ENCODE results near the gene BDKRB2. TPM values are rescaled to one million over a fixed set of nuclear protein-coding genes. Genes with fewer than 3 reads are reported as not detected.

BDKRB2 gene
- total RNA-seq, 1 experiment from 2014 or later: 0.15 TPM

DNA sequence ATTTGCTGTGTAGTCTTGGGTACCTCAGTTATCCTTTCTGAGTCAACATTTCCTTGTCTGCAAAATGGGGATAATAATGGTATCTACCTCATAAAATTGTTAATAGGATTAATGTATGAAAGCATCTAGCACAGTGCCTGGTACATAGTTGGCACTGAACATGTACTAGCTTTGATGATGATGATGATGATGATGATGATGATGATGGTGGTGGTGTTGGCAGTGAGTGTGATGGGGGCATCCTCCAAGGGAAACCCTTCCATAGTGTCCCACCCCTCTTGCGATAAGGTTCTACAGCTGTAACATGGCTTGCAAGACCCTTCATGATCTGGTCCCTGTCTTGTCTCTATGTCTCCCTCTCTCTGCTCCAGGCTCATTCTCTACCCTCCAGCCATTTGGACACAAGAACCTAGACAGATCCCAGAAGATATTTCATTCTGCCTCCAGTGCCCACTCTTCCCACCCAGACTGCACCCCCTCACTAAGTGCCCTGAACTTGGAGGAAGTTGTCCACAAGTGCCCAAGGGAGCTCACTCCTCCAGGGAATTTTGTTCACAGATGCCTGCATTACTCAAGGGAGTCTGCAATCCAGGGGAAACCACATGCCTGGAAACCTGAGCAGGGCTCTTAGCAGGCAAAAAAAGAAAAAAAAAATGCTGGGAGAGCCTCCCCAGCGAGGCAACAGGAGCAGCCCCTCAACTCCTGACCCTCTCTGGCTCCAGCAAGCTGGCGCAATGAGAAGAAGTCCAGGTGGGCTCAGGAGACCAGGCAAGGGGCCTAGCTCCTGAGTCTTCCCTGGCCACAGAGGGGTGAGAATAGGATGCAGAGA lies 41.3 kb downstream of the BDKRB2 start:
- H3K36me3 Mint-ChIP-seq (ENCODE audit: insufficient read depth in 1 of 3, low read depth in 3 of 3): no peaks in the 10 kb centered on the region
- WGBS (ENCODE audit: extremely low coverage, insufficient read length, low lambda C conversion rate): no CpG with 5 or more reads among the region's 3 CpGs
- Histone ChIP-seq H3K9ac (ENCODE audit: extremely low read depth, insufficient read length, low read length) (no peak overlapping the region), H4K20me1 (ENCODE audit: control insufficient read depth, insufficient read depth, insufficient read length) (no peaks in the 10 kb centered on the region), H4K5ac (ENCODE audit: insufficient read length, low read depth, low read length) (no peak overlapping the region), H2AK5ac (ENCODE audit: insufficient read length, low read length) (no peak overlapping the region), H3K9me3 (ENCODE audit: control insufficient read depth, low read depth, low read length) (no peaks in the 10 kb centered on the region), H3K79me1 (ENCODE audit: insufficient read depth, low read depth, low read length, poor library complexity, severe bottlenecking) (no peaks in the 10 kb centered on the region), H3K18ac (ENCODE audit: insufficient read length, low read depth, low read length) (no peak overlapping the region), H3K4me2 (ENCODE audit: insufficient read depth, insufficient read length, low read length) (no peak overlapping the region), H3K14ac (ENCODE audit: insufficient read depth, low read length) (no peak overlapping the region), H3K27me3 (ENCODE audit: insufficient read depth, low read length) (no peaks in the 10 kb centered on the region), H2BK5ac (ENCODE audit: insufficient read length, low read length) (no peak overlapping the region), H2BK12ac (ENCODE audit: insufficient read length, low read depth, low read length) (no peak overlapping the region), H2BK15ac (ENCODE audit: low read depth, low read length) (no peak overlapping the region), H2BK20ac (ENCODE audit: low read depth, low read length, poor library complexity, severe bottlenecking) (no peak overlapping the region), H3T11ph (ENCODE audit: low read length) (no peak overlapping the region), H2BK120ac (ENCODE audit: low read depth, low read length, poor library complexity, severe bottlenecking) (no peak overlapping the region), H4K8ac (replicated peaks; ENCODE audit: insufficient read length, low read depth, low read length) (no peak overlapping the region), H3K79me2 (ENCODE audit: insufficient read depth, low read length) (no peaks in the 10 kb centered on the region), H3K4ac (ENCODE audit: low read depth, low read length) (no peak overlapping the region), H3K56ac (ENCODE audit: insufficient read length, low read depth, low read length) (no peak overlapping the region), H2AFZ (ENCODE audit: low read length) (no peak overlapping the region), H3K4me1 (ENCODE audit: insufficient read depth, low read length) (peaks cover 3% of the 10 kb centered on the region; the same call in 1 of the 2 replicates), H3K23me2 (ENCODE audit: insufficient read length, low read depth, low read length, poor library complexity, severe bottlenecking) (no peaks in the 10 kb centered on the region), H4K91ac (ENCODE audit: insufficient read length, low read depth, low read length) (no peak overlapping the region), H3K23ac (ENCODE audit: insufficient read length, low read depth, low read length) (no peak overlapping the region), H3K27ac (ENCODE audit: insufficient read length, low read depth, low read length) (no peak overlapping the region)
- peaks cover 6% of the 10 kb centered on the region for H3K27me3 Mint-ChIP-seq (ENCODE audit: low read depth)
- no peak overlapping the region for H3K27ac Mint-ChIP-seq
- no peak overlapping the region for H3K4me3 Mint-ChIP-seq
- peaks cover 5 to 14% of the 10 kb centered on the region in 2 experiments; a peak in 4 of 5 replicates for H3K9me3 Mint-ChIP-seq
- DNase-seq: no peak
- H3K4me1 Mint-ChIP-seq: peaks cover 7 to 8% of the 10 kb centered on the region in 2 experiments
- TF ChIP-seq, protein P1, sequence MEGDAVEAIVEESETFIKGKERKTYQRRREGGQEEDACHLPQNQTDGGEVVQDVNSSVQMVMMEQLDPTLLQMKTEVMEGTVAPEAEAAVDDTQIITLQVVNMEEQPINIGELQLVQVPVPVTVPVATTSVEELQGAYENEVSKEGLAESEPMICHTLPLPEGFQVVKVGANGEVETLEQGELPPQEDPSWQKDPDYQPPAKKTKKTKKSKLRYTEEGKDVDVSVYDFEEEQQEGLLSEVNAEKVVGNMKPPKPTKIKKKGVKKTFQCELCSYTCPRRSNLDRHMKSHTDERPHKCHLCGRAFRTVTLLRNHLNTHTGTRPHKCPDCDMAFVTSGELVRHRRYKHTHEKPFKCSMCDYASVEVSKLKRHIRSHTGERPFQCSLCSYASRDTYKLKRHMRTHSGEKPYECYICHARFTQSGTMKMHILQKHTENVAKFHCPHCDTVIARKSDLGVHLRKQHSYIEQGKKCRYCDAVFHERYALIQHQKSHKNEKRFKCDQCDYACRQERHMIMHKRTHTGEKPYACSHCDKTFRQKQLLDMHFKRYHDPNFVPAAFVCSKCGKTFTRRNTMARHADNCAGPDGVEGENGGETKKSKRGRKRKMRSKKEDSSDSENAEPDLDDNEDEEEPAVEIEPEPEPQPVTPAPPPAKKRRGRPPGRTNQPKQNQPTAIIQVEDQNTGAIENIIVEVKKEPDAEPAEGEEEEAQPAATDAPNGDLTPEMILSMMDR (conservative IDR thresholded peaks at IDR 0.05): no peak
